IMR-90 (cell line): ENCODE data around the gene NRP1.

Source experiments
- BHLHE40 ChIP-seq: fragments of 150-350 bp; IDR thresholded peaks from 2 replicates; pipeline ENCODE4 v1.6.1; 2016; ENCODE audit warnings: mild to moderate bottlenecking, low read depth, low read length
- CEBPB ChIP-seq: IDR thresholded peaks from 2 replicates; pipeline ENCODE4 v1.6.1; 2012; ENCODE audit warnings: low read depth, low read length, improper control_type of control experiment
- CHD1 ChIP-seq: IDR thresholded peaks from 2 replicates; pipeline ENCODE4 v1.6.1; 2012; ENCODE audit warnings: low read depth, low read length, improper control_type of control experiment
- CTCF ChIP-seq: conservative IDR thresholded peaks from 2 replicates; pipeline ENCODE4 v1.5.1; 2012; ENCODE audit warnings: mild to moderate bottlenecking, low read depth, low read length, improper control_type of control experiment
- FOS ChIP-seq: fragments of 150-350 bp; IDR thresholded peaks from 2 replicates; pipeline ENCODE4 v1.6.1; 2016; ENCODE audit warnings: low read depth, low read length
- MAZ ChIP-seq: IDR thresholded peaks from 2 replicates; pipeline ENCODE4 v1.6.1; 2012; ENCODE audit warnings: low read depth, mild to moderate bottlenecking, low read length, improper control_type of control experiment, moderate library complexity, borderline replicate concordance
- MXI1 ChIP-seq: IDR thresholded peaks from 2 replicates; pipeline ENCODE4 v1.6.1; 2012; ENCODE audit warnings: low read depth, mild to moderate bottlenecking, low read length, moderate library complexity, borderline replicate concordance
- NFE2L2 ChIP-seq: fragments of 150-350 bp; IDR thresholded peaks from 2 replicates; pipeline ENCODE4 v1.6.1; 2016; ENCODE audit warnings: low read depth, mild to moderate bottlenecking, low read length
- POLR2A ChIP-seq: IDR thresholded peaks from 2 replicates; pipeline ENCODE4 v1.6.1; 2012; ENCODE audit warnings: mild to moderate bottlenecking, low read depth, low read length
- RAD21 ChIP-seq: IDR thresholded peaks from 2 replicates; pipeline ENCODE4 v1.6.1; 2012; ENCODE audit warnings: low read length, improper control_type of control experiment
- RCOR1 ChIP-seq: IDR thresholded peaks from 2 replicates; pipeline ENCODE4 v1.6.1; 2012; ENCODE audit warnings: mild to moderate bottlenecking, low read length, improper control_type of control experiment; ENCODE audit not compliant: insufficient replicate concordance
- RFX5 ChIP-seq: IDR thresholded peaks from 2 replicates; pipeline ENCODE4 v1.8.0; 2012; ENCODE audit warnings: low read depth, mild to moderate bottlenecking, low read length, moderate library complexity
- SMC3 ChIP-seq: fragments of 150-350 bp; IDR thresholded peaks from 2 replicates; pipeline ENCODE4 v1.6.1; 2016; ENCODE audit warnings: low read depth, mild to moderate bottlenecking, antibody characterized with exemption, low read length, moderate library complexity
- USF2 ChIP-seq: fragments of 150-350 bp; IDR thresholded peaks from 2 replicates; pipeline ENCODE4 v1.6.1; 2017; ENCODE audit warnings: mild to moderate bottlenecking, antibody characterized with exemption, low read length, low read depth

DNA sequence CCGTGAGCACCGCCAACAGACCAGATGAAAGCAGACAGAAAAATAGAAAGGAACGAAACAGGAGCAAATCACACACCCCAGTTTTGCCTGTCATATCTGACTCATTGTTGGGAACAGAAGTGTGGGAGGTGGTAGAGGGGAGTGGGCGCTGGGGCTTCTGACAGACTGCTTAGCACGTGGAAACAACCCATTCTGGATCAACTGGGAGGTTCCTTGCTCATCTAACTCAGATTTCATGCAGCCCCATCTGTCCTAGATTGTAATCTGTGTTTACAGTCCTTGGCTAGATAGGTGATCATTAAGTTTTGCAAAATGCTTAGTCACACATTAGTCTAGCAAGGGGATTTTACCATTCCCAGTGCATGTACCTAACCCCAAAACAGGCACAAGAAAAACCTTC lies 154.1 kb downstream of the NRP1 start:
- TF ChIP-seq RAD21: no peak
- no peak for TF ChIP-seq CEBPB
- TF ChIP-seq CTCF: no peak
- no peak for TF ChIP-seq POLR2A
- no peak for TF ChIP-seq CHD1
- 0 out of 2 replicates have a peak, but pooled peaks have one; percentile 11 for TF ChIP-seq BHLHE40
- no peak for TF ChIP-seq RFX5
- TF ChIP-seq NFE2L2: peak; percentile 55; the same call in 1 of the 2 replicates
- TF ChIP-seq MAZ: no peak
- no peak for TF ChIP-seq RCOR1
- TF ChIP-seq USF2: no peak
- no peak for TF ChIP-seq SMC3
- TF ChIP-seq FOS: 0 out of 2 replicates have a peak, but pooled peaks have one; percentile 24
- TF ChIP-seq MXI1: peak; percentile 50; the same call in 1 of the 2 replicates
